T-helper 1 cell treated with Interleukin-12 subunit alpha and Interleukin-12 subunit beta and Interleukin-4 antibody, amounts not matched to agents 30 μg/mL and 1 μg/mL, for 36 hours (primary cell): ENCODE results near the gene ABHD12.
"Not testable (repeated sequence)": the region's sequence is repeated elsewhere in the genome, so short reads cannot be mapped to it uniquely, and the experiment has no call there.

ENCODE experiments used
- H3K27ac Mint-ChIP-seq: one replicate; pipeline ENCODE4 v1.8.0; 2021; ENCODE audit warnings: mild to moderate bottlenecking, mixed read lengths
- H3K27me3 Mint-ChIP-seq: one replicate; pipeline ENCODE4 v1.8.0; 2021; ENCODE audit warnings: low read depth, mixed read lengths
- H3K36me3 Mint-ChIP-seq: one replicate; pipeline ENCODE4 v1.8.0; 2021; ENCODE audit warnings: low read depth, mixed read lengths
- H3K4me1 Mint-ChIP-seq: one replicate; pipeline ENCODE4 v1.8.0; 2021; ENCODE audit warnings: low read depth, mixed read lengths
- H3K4me3 Mint-ChIP-seq: one replicate; pipeline ENCODE4 v1.8.0; 2021; ENCODE audit warnings: mild to moderate bottlenecking, moderate library complexity, mixed read lengths
- H3K9me3 Mint-ChIP-seq: one replicate; pipeline ENCODE4 v1.8.0; 2021; ENCODE audit warnings: mixed read lengths

ABHD12 gene

GRCh38 chr20:25315418-25316210 lies 75.0 kb downstream of the ABHD12 start:
- Mint-ChIP-seq H3K4me1 (peaks cover 28% of the 10 kb centered on the region), H3K27me3 (no peaks in the 10 kb centered on the region), H3K27ac (peak overlapping the region; percentile 69), H3K36me3 (peaks cover under 1% of the 10 kb centered on the region), H3K4me3 (no peak overlapping the region), H3K9me3 (no peaks in the 10 kb centered on the region)

GRCh38 chr20:25314497-25315417 lies 75.9 kb downstream of the ABHD12 start:
- no peak overlapping the region for H3K4me3 Mint-ChIP-seq
- H3K36me3 Mint-ChIP-seq, result peaks cover 2% of the 10 kb centered on the region
- H3K27me3 Mint-ChIP-seq, result no peaks in the 10 kb centered on the region
- peak overlapping the region; percentile 52 for H3K27ac Mint-ChIP-seq
- no peaks in the 10 kb centered on the region for H3K9me3 Mint-ChIP-seq
- H3K4me1 Mint-ChIP-seq, result peaks cover 35% of the 10 kb centered on the region

GRCh38 chr20:25313593-25313992 lies 77.0 kb downstream of the ABHD12 start:
- peaks cover 2% of the 10 kb centered on the region for H3K36me3 Mint-ChIP-seq
- peak overlapping the region; percentile 41 for H3K4me3 Mint-ChIP-seq
- H3K4me1 Mint-ChIP-seq, result peaks cover 37% of the 10 kb centered on the region
- no peaks in the 10 kb centered on the region for H3K27me3 Mint-ChIP-seq
- peak overlapping the region; percentile 75 for H3K27ac Mint-ChIP-seq
- no peaks in the 10 kb centered on the region for H3K9me3 Mint-ChIP-seq

GRCh38 chr20:25312716-25313115 lies 77.9 kb downstream of the ABHD12 start:
- H3K4me3 Mint-ChIP-seq, H3K27me3 Mint-ChIP-seq, H3K9me3 Mint-ChIP-seq, H3K27ac Mint-ChIP-seq, H3K36me3 Mint-ChIP-seq: not testable (repeated sequence)
- peaks cover 37% of the 10 kb centered on the region for H3K4me1 Mint-ChIP-seq

- Mint-ChIP-seq H3K27me3 (no peaks in the 10 kb centered on the region), H3K36me3 (peaks cover 10% of the 10 kb centered on the region), H3K9me3 (no peaks in the 10 kb centered on the region), H3K4me3 (peak overlapping the region; percentile 87), H3K4me1 (peaks cover 37% of the 10 kb centered on the region), H3K27ac (peak overlapping the region; percentile 98)
Observed at GRCh38 chr20:25310921-25311728, 79.5 kb downstream of the ABHD12 start.

- Mint-ChIP-seq H3K27ac (peak overlapping the region; percentile 98), H3K4me3 (peak overlapping the region; percentile 87), H3K9me3 (no peaks in the 10 kb centered on the region), H3K36me3 (peaks cover 10% of the 10 kb centered on the region), H3K27me3 (no peaks in the 10 kb centered on the region), H3K4me1 (peaks cover 32% of the 10 kb centered on the region)
Observed at GRCh38 chr20:25310268-25310920, 80.2 kb downstream of the ABHD12 start.

GRCh38 chr20:25309395-25310267 lies 81.0 kb downstream of the ABHD12 start:
- H3K27ac Mint-ChIP-seq, result peak overlapping the region; percentile 98
- H3K27me3 Mint-ChIP-seq, result no peaks in the 10 kb centered on the region
- peaks cover 28% of the 10 kb centered on the region for H3K4me1 Mint-ChIP-seq
- H3K9me3 Mint-ChIP-seq, result no peaks in the 10 kb centered on the region
- H3K4me3 Mint-ChIP-seq, result no peak overlapping the region
- H3K36me3 Mint-ChIP-seq, result peaks cover 10% of the 10 kb centered on the region

GRCh38 chr20:25308671-25309394 lies 81.8 kb downstream of the ABHD12 start:
- Mint-ChIP-seq H3K4me1 (peaks cover 24% of the 10 kb centered on the region), H3K27ac (peak overlapping the region; percentile 41), H3K27me3 (no peaks in the 10 kb centered on the region), H3K36me3 (peaks cover 10% of the 10 kb centered on the region), H3K9me3 (no peaks in the 10 kb centered on the region), H3K4me3 (no peak overlapping the region)

- H3K27me3 Mint-ChIP-seq, result no peaks in the 10 kb centered on the region
- peak overlapping the region; percentile 45 for H3K27ac Mint-ChIP-seq
- peaks cover 20% of the 10 kb centered on the region for H3K4me1 Mint-ChIP-seq
- peaks cover 10% of the 10 kb centered on the region for H3K36me3 Mint-ChIP-seq
- H3K9me3 Mint-ChIP-seq, result no peaks in the 10 kb centered on the region
- no peak overlapping the region for H3K4me3 Mint-ChIP-seq
Observed at GRCh38 chr20:25308083-25308491, 82.5 kb downstream of the ABHD12 start.

- Mint-ChIP-seq H3K4me1 (peaks cover 20% of the 10 kb centered on the region), H3K4me3 (no peak overlapping the region)
Observed at GRCh38 chr20:25306991-25307903, 83.4 kb downstream of the ABHD12 start.

GRCh38 chr20:25304025-25304549 lies 86.5 kb downstream of the ABHD12 start:
- Mint-ChIP-seq H3K27ac (no peak overlapping the region), H3K36me3 (peaks cover 8% of the 10 kb centered on the region)

More at GRCh38 chr20:25306991-25307903, 83.4 kb downstream of the ABHD12 start:
- Mint-ChIP-seq H3K9me3 (no peaks in the 10 kb centered on the region), H3K27ac (peak overlapping the region; percentile 41), H3K36me3 (peaks cover 10% of the 10 kb centered on the region), H3K27me3 (no peaks in the 10 kb centered on the region)

More at GRCh38 chr20:25304025-25304549, 86.5 kb downstream of the ABHD12 start:
- no peaks in the 10 kb centered on the region for H3K9me3 Mint-ChIP-seq
- H3K4me3 Mint-ChIP-seq, result no peak overlapping the region
- no peaks in the 10 kb centered on the region for H3K4me1 Mint-ChIP-seq
- no peaks in the 10 kb centered on the region for H3K27me3 Mint-ChIP-seq
